Right lung (tissue), 5 donors: ENCODE results near the gene SLC24A3. TPM values are rescaled to one million over a fixed set of nuclear protein-coding genes. Genes with fewer than 3 reads are reported as not detected.

Experiments used
- DNase-seq, 2 donors: peaks; one replicate each; pipeline ENCODE4 v3.0.0-alpha.2; 2013
- polyA plus RNA-seq, 5 donors: library from polyadenylated mRNA; unstranded; fragments of 120-200 nt; gene quantifications; one replicate each; pipeline versions ENCODE4 v1.2.1 to v1.2.3, GENCODE V29; 2013; ENCODE audit warnings: inconsistent platforms in 1 of 5, low replicate concordance in 1 of 5; ENCODE audit not compliant: insufficient read length in 5 of 5, insufficient read depth in 1 of 5

Gene SLC24A3
- polyA plus RNA-seq, 5 donors: 5.9 to 8.1 (median 6.8) TPM

DNA sequence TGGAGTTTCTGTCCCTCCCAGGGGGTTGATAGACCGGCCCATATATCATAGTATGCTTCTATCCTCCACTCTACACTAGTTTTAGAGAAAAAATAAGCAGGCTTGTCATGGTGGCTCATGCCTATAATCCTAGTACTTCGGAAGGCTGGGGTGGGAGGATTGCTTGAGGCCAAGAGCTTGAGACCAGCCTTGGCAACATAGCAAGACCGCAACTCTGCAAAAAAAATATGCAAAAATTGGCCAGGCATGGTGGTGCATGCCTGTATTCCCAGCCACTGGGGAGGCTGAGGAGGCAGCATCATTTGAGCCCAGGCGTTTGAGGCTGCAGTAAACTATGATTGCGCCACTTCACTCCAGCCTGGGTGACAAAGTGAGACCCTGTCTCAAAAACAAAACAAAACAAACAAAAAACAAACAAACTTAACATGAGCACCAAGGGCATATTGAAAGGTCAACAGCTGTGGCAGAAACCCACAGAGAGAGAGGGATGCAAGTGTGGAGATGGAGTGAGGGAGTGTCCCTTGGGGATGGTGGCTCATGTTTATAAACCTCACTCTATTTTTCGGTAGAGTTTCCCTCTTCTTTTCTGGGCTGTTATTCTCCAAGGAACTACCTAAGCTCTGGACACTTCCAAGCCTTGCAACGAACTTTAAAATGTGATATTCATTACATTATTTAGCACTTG is 24.1 kb downstream of the SLC24A3 start:
- DNase-seq: no peak

DNA sequence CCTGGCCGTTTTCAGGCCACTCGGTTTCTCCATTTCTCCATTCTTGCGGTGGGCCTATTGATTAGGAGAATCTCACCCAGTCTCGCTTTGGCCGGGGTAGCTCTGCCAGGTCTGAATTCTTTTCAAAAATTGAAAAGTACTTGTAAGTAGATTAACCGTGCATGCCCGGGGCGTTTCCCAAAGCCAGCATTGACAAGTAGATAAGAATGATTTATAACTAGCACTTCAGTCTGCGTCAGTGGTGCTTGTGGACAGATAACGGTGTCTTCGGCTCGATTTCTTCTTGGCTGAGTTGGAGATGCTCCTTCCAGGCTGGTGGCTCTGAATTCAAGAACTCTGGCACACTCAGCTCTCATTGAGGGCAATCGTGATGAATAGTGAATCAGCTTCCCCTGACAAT is 29.0 kb downstream of the SLC24A3 start:
- no peak for DNase-seq

DNA sequence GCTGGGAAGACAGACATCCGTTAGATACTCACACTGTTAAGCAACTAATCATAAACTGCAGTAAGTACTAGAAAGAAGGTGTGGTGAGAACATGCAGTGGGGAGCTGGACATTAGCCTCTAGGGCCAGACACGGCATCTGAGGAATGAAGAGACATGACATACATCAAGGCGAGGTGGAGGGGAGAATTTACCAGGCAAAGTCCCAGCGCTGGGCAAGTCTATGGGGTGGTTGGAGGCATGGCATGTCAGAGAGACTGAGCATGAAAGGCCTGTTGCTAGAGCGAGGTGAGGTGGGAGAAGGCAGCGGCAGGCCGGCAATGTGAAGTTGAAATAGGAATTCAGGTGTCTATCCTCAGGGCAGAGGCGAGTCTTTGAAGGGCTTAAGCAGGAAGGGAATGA is 31.8 kb downstream of the SLC24A3 start:
- DNase-seq: no peak

DNA sequence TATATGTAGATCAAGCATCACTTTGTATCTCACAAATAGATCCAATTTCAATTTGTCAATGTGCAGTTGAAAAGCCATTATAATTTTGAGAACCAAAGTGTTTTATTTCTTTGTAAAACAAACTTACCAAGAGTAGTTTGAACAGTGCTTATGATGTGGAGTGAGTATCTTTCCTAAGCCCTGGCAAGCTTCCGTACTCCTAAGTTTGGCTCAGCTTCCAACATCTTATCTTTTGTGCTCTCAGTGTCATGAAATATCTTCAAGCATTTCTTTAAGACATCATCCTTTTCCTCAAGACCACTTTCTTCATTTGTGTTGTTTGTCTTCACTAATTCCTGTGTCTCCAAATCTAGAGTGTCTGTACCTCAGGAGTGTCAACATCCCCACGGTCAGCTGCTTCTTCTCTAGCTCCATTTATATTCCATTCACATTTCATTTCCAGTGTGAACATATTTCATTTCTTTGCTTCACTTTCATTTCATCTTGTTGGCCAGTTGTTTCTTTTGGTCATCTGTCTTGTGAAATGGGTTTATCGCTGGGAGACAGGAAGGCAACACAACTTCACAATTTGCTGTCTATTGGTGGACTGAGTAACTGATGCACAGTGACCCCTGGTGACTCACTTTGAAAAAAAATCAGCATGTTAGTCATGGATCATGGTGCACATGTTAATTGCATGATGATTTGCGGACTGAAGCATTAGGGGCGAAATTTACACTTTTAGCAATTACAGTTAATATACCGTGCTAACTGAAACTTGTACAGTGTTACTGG is 36.9 kb downstream of the SLC24A3 start:
- DNase-seq: peak in 1 of 2 donors; percentile 35

DNA sequence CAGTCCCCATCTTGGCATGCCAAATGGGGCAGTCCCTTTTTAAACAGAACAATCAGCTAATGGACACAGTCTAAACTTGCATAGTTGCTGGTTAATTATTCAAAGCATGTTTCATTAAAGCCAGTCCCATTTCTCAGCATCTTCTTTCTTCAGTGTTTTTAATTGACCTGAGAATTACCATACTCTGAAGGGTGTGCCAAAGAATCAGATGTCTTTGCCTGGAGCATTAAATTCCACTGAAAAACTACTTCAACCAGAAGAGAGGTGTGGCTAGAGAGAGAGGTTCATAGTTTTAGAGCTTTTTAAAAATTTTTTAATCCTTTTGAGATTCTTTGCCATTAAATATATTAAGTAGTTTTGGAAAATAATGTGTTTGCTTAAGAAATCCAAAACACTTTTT is 37.9 kb downstream of the SLC24A3 start:
- DNase-seq: no peak

DNA sequence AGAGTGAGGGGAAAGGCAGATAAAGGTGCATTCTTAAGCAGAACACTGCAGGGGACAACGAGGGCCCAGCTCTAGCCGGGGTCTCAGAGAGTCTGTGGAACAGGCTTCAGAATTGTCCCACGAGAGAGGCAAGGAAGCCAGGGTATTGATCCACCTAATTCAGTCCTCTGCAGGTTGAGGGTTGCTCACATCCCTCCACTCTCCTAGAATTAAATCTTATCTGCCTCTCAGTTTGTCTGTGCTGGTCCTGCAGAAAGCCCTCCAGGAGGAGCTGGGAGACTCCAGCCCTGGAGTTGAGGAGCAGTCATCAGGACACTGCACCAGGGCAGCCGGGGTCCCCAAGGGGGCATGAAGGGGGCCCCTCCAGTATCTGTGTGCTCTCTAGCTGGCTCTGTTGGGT is 39.1 kb downstream of the SLC24A3 start:
- DNase-seq: no peak

DNA sequence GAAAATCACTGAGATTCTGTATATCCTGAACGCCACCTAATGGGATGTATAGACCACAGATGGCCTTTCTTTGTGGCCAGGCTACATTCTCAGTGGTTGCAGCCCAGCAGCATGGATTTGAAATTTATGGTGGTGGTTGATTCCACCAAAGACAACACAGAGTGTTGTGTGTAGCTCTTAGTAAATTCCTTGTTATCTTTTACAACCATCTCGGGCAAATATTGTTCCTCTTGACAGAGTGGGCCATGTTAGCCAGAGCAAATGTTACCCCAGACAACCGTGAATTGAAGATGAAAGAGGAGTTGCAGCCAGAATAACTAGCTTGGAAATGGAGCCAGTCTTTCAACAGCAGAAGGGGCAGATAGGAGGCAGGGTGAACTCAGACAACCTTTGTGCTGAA is 39.5 kb downstream of the SLC24A3 start:
- no peak for DNase-seq

DNA sequence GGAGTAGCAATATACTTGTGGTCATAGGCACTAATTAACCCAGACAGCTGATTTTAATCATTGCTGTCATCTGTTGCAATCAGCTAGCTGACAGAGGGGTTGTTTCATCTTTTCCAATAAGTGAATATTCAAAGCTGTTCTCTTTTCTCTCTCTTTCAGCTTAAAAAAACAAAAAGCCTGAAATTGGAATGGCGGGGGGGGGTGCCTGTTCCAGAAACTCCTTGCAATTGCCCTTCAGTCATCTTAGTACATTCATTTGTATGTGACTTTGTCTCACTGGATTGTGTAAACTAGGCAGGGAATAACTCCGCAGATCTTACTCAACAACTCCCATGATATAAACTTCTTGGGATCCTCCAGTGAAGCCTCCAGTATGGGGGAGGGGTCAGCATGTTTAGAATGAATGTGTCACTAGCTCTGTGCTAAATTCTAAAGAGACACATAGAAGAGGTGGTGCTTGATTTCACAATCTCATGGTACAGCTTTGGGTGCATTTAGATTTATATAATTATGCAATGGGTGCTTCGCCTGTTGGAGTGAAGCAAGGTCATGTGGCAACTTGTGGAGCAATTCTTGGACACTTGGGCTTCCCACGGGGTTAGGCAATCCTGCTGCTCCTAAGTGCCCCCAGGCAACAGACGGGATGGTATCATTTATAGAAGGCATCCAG is 40.1 kb downstream of the SLC24A3 start:
- DNase-seq: peak; percentile 66 to 80

DNA sequence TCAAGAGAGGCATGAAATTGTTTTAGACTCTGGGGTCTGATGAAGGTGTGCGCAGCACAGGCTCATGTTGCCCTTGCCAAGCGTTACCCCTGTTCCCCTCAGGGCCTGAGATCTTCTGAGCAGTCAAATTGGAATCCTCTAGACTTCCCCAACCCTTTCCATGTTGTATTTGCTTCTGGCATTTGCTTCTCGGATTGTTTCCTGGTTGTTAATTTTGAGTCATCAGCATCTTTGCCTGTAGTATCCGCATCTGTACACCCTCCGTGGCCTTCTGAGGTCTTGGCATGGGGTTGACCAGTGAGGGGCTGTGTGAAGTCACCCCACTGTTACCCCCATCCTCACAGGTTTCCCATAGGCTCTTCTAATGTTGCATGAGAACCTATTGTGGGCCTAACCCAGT is 40.9 kb downstream of the SLC24A3 start:
- no peak for DNase-seq

DNA sequence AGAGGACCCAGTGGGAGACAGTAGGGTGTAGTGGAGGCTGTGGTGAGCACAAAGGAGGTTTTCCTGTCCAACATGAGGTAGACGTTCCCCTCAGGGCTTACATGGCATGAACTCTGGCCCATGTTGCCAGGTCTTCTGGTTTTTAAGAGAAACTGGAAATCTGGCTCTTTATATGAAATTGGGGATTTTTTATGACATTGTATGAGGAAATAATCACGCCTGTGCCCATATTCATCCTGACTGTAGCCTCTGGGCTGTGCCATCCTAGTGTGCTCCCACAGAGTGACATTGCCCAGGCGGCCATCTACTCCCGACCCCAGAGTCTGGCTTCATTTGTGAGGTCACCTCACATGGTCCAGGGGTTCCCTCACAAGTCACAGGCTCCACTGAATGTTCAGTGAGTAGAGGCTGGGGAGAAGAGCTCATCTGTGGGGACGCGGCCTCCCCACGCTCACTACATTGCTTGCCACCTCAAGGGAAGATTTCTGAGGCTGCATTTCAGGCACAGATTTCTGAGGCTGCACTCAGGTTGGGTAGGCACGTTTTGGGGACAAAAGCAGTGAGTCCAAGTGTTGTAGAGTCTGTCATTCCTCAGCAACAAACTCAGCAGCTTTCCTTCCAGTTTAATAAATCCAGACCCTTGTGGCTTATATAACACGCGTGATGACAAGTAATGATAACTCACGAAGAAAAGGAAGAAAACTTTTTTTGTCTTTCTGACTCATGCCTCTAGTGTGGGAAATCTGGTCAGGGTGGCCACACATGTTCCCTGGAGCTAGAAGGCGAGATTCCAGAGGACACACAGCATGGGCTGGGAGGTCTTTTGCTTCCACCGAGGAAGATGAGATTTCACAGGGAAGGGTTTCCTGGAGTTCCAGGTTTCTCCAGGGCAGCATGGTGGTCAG is 41.7 kb downstream of the SLC24A3 start:
- no peak for DNase-seq

DNA sequence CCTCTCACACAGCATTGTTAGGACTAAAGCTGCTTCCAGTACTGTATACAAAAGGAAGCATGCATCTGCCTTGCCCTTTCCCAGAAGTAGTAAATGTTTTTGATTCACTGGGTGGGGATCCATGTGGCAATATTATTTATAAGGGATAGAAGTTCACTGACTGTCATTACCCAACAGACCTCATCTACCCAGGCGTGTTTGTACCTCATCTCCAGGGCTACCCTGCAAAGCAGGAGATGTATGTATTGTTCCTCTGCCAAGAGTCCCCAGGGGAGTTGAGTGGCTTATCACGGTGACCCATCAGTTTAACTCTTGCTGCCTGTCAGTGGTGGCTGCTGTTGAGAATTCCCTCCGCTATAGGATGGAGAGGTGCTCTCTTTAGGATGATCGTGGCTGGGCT is 42.5 kb downstream of the SLC24A3 start:
- DNase-seq: no peak

DNA sequence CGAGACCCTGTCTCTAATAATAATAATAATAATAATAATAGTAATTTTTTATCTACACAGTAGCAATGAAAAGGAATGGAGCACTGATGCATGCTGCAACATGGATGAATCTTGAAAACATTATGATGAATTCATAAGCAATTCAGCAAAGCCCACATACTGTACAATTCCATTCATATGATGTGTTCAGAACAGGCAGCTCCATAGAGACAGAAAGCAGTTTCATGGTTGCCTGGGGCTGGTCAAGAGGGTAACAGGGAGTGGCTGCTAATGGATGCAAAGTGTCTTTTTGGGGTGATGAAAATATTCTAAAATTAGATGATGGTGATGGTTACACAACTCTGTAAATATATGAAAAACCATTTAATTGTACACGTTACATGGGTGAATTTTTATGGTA is 43.6 kb downstream of the SLC24A3 start:
- no peak for DNase-seq

DNA sequence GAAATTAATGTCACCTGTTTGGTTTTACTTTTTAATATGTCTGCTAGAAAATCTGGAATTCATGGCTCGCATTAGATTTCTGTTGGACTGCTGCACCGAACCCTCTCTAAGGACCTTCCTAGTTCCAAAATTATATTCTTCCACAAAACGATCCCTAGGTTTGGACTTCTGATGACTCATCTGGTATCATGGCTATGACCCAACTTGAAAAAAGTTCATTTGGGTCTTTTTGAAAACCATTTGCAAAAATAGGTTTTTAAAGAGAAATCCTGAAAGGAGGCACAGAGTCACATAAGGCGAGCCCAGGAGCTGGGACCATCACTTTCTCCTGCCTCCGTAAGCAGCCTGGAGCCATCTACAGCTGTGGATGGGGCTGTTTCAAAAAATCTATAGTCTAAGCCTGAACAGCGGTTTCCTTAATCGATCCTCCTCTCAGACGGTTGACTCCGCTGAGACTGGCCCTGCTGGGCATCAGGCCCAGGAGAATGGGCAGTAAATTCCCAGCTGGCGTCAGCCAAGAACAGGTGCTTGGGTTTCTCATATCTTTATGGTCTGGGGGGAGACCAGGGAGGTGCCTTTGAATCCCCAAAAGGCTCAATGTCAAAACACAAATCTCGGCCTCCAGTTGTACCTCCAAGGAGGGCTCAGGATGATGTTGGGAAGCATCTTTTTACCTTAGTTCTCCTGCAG is 44.6 kb downstream of the SLC24A3 start:
- DNase-seq: no peak

DNA sequence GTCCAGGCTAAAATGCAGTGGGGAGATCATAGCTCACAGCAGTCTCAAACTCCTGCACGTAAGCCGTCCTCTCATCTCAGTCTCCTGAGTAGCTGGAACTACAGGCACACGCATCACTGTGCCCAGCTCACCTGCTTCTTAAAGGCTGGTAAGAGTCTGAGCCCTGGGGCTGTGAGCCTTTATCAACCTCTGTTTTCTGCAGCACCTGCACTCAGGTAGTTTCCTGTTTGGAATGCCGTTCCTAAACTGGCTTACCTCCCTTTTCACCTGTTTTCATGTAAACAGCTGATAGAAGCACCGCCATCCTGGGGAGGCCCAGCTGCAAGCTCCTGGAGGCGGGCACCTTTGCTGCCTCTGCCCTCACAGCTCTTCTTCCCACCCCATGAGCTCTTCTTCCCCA is 45.4 kb downstream of the SLC24A3 start:
- DNase-seq: no peak

DNA sequence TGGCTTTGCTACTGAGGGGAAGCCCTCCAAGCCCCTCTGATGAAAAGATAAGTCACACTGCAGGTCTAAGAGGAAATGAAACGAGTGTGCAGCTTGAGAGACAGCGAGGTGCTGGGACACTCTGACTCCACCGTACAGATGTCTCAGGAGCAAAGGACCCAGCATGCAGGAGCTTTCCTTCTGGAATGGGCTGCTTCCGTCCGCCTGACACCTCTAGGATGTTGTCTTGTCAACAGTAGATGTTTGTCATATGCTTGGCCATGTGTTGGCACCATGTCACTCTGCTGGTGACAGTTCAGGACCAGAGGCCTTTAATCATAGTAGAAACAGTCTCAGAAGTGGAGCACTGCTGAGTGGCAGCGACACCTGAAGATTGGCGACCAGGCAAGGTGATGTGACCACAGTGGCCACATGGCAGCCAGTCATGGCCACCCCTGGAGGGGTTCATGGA is 46.7 kb downstream of the SLC24A3 start:
- DNase-seq: no peak

DNA sequence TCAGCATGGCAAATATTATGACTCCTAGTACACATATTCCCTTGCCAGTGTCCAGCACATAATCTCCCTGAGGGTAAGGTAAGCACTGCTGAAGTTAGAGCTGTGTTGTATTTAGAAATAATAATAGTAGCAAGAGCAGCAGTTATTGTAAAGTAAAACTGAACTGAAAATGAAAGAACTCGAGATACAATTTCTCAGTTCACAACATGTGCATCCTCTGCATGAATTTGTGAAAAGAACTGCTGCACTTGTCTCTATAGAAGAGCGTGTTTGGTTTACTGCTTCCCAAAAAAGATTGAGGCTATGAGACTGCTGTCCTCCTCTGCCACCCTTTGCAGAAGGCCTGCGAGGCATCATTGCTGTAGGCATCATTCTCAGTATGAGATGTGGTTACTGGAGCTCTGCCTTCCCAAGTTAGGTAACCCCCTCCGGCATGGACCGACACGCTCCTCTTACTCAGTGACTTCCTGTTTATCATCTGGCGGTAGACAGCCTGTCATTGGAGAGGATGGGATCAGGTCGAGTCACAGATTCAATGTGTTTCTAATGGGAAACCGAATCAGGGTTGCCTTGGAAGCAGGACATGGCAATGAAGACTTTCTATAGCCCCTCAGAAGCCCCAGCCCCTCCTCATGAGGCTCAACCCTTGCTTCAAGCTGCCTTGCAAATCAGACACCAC is 48.1 kb downstream of the SLC24A3 start:
- no peak for DNase-seq

DNA sequence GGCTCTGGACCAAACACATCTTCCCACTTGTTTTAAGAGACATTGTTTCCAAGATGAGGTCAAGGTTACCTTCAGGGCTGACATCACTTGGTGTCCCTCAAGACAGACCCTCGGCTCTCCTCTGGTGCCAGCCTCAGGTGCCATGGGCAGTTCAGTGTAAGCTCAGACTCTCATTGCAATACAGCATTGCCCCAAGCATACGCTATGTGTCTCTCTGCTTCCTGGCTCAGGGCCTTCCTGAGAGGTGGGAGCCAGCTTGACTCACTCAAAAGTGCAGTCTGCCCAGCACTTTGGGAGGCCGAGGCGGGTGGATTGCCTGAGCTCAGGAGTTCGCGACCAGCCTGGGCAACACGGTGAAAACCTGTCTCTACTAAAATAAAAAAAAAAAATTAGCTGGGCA is 51.7 kb downstream of the SLC24A3 start:
- DNase-seq: no peak

DNA sequence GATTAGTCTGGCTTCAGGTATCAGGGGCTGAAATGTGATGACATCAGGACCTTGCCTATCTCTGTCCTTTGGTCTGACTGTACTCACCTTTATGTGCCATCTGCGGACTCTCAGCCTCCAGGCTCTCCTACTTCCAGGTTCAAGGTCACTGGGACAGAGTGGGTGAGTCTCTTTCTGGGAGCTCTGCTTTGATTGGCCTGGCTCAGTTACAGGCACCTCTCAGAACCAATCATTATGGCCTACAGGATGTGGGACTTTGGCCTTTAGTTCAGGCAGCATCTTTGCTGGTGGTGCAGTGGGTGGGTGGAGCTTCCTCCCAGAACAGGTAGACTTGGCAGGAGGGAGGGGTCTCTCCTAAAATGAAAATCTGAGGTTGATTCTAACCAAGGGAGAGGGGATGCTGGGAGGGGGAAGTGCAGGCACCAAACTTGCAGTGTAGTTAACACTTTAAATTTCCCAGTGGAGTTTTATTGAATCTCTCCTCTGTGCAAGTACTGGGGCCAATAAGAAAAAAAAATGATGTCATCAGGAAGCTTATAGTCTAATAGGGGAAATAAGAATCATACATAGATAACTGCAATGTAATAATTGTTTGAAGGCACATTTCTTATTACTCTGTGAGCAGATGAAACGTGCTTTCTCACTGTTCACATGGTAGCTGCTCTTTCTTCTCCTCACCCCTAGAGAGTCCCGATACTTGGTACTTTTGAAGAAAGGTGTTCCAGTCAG is 53.4 kb downstream of the SLC24A3 start:
- no peak for DNase-seq

DNA sequence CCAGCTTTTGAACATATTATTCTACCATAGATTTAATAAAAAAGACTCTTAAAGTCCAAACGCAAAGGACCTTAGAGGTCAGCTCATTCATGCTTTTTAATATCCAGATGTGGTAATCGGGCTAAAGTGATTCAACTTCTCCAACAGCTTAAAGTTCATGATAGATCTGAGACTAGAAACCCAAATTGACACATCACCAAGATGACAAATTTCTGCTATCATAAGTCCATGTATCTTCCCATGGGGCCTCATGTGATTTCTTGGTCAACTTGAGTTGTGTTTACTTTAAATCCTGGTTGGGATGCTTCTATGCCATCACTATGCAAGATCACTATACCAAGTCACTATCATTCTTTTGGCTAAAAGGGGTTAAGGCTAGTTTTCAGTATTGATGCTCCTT is 56.0 kb downstream of the SLC24A3 start:
- DNase-seq: no peak
